ENCODE data around the gene TSPAN12. TPM values are rescaled to one million over a fixed set of nuclear protein-coding genes. Genes with fewer than 3 reads are reported as not detected.

TSPAN12 gene
- total and polyA plus RNA-seq, 2 of the 8 experiments (the other 6 are each of a cell fraction or from before 2014, with no cell fraction given): 6.1 to 17.9 TPM

- DNase-seq (ENCODE audit: low read depth in 1 of 2, low spot score in 2 of 2) (no peak), FAIRE-seq (no peak)
- Histone ChIP-seq H2BK120ac (replicated peaks; ENCODE audit: low read depth, low read length) (no peak overlapping the region), H3K27me3 (replicated peaks in 1 of 4; ENCODE audit: control insufficient read depth in 3 of 4, extremely low read depth in 1 of 4, insufficient read depth in 3 of 4, low read length in 3 of 4) (no peaks in the 10 kb centered on the region), H4K91ac (replicated peaks; ENCODE audit: insufficient read length, low read length) (no peak overlapping the region), H4K8ac (ENCODE audit: extremely low read depth, insufficient read depth, low read length) (no peak overlapping the region), H3K9ac (replicated peaks in 1 of 4; ENCODE audit: extremely low read depth in 1 of 4, low read depth in 3 of 4, low read length in 3 of 4) (no peak overlapping the region), H3K9me3 (ENCODE audit: insufficient read depth in 2 of 2, low read depth in 1 of 2, low read length in 1 of 2) (peaks cover 0 to 2% of the 10 kb centered on the region in 2 experiments; a peak in 1 of 4 replicates), H4K20me1 (replicated peaks in 1 of 2; ENCODE audit: control insufficient read depth in 1 of 2, insufficient read depth in 2 of 2, low read length in 2 of 2) (no peaks in the 10 kb centered on the region), H3K36me3 (ENCODE audit: control insufficient read depth in 2 of 4, insufficient read depth in 4 of 4, low read length in 3 of 4) (no peaks in the 10 kb centered on the region; a peak in 1 of 8 replicates), H3K4me2 (ENCODE audit: insufficient read depth in 1 of 2, low read depth in 2 of 2, low read length in 2 of 2) (no peak overlapping the region), H2BK20ac (ENCODE audit: low read length) (no peak overlapping the region), H3K79me1 (ENCODE audit: low read depth, low read length) (no peaks in the 10 kb centered on the region), H4K5ac (ENCODE audit: insufficient read length, low read depth, low read length) (no peak overlapping the region), H2BK15ac (ENCODE audit: low read length) (no peak overlapping the region), H3K23me2 (ENCODE audit: low read depth, low read length) (no peaks in the 10 kb centered on the region; the same call in 1 of the 2 replicates), H3K4ac (replicated peaks; ENCODE audit: insufficient read length, low read depth, low read length) (no peak overlapping the region), H3K79me2 (ENCODE audit: control insufficient read depth in 1 of 2, insufficient read depth in 2 of 2, low read length in 2 of 2) (no peaks in the 10 kb centered on the region), H3K27ac (ENCODE audit: low read depth, low read length) (no peak overlapping the region), H2BK12ac (ENCODE audit: low read depth, low read length) (no peak overlapping the region), H3K23ac (ENCODE audit: insufficient read length) (no peak overlapping the region), H3K18ac (ENCODE audit: extremely low read depth, low read length) (no peak overlapping the region), H2AFZ (ENCODE audit: low read length) (no peak overlapping the region), H2BK5ac (ENCODE audit: low read depth, low read length) (no peak overlapping the region), H3K56ac (replicated peaks; ENCODE audit: insufficient read length, low read depth, low read length) (no peak overlapping the region), H3K4me1 (replicated peaks in 1 of 4; ENCODE audit: control insufficient read depth in 3 of 4, insufficient read depth in 4 of 4, low read length in 3 of 4) (peaks cover 0 to 4% (median 2%) of the 10 kb centered on the region in 4 experiments; a peak in 2 of 7 replicates), H2AK5ac (ENCODE audit: low read depth, low read length) (no peak overlapping the region), H3K4me3 (ENCODE audit: extremely low read depth in 1 of 4, insufficient read depth in 2 of 4, low read depth in 3 of 4, low read length in 4 of 4) (no peak overlapping the region), H3K14ac (ENCODE audit: insufficient read length) (no peak overlapping the region)
- CTCF ChIA-PET (ENCODE audit: partially characterized antibody): interaction anchor here (0.6 to 4.6 kb wide), 7 partner anchors 9 to 311 kb away, joined by 3 to 28 read pairs (median 4); no protein-coding TSS in a partner anchor
- POLR2A ChIA-PET (ENCODE audit: partially characterized antibody): interaction anchor here (0.6 kb wide), 1 partner anchor 19 kb away, joined by 3 read pairs; no protein-coding TSS in a partner anchor
- WGBS, 2 experiments (ENCODE audit: extremely low coverage in 1 of 2, insufficient coverage in 1 of 2, insufficient read length in 1 of 2, insufficient replicate concordance in 2 of 2, low coverage in 1 of 2, low lambda C conversion rate in 2 of 2, missing lambda C conversion rate in 1 of 2): 97% methylated on average over 7 of the region's 7 CpGs; no CpG with 5 or more reads in 1 of the 2 experiments
- TF ChIP-seq TAF1 (IDR thresholded peaks at IDR 0.05; ENCODE audit: low read depth, low read length): no peak
- TF ChIP-seq, protein P1, sequence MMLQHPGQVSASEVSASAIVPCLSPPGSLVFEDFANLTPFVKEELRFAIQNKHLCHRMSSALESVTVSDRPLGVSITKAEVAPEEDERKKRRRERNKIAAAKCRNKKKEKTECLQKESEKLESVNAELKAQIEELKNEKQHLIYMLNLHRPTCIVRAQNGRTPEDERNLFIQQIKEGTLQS (IDR thresholded peaks at IDR 0.05; ENCODE audit: insufficient read depth, low read depth, low read length): no peak
- TF ChIP-seq KDM1A (IDR thresholded peaks at IDR 0.05; ENCODE audit: borderline replicate concordance, low read length): no peak
- TF ChIP-seq CBX8 (IDR thresholded peaks at IDR 0.05; ENCODE audit: borderline replicate concordance, low read depth, low read length): no peak
- no peak for TF ChIP-seq RAD21 (IDR thresholded peaks at IDR 0.05 in 1 of 2, conservative IDR thresholded peaks at IDR 0.05 in 1 of 2; ENCODE audit: low read depth in 2 of 2, low read length in 2 of 2)
- TF ChIP-seq ATF2 (IDR thresholded peaks at IDR 0.05; ENCODE audit: low read length): no peak
- no peak for TF ChIP-seq KDM5A (IDR thresholded peaks at IDR 0.05; ENCODE audit: low read length)
- no peak for TF ChIP-seq RXRA (IDR thresholded peaks at IDR 0.05; ENCODE audit: insufficient read depth, low read depth, low read length)
- no peak for TF ChIP-seq EP300 (IDR thresholded peaks at IDR 0.05; ENCODE audit: borderline replicate concordance in 1 of 2, low read depth in 2 of 2, low read length in 2 of 2)
- no peak for TF ChIP-seq BRCA1 (IDR thresholded peaks at IDR 0.05; ENCODE audit: low read depth, low read length)
Measured at GRCh38 chr7:120797026-120797645, 60.8 kb downstream of the TSPAN12 start.

Measured in H1 (cell line).